Mesenteric fat pad (tissue), 1 donor: ENCODE results near the gene PINLYP. TPM values are rescaled to one million over a fixed set of nuclear protein-coding genes. Genes with fewer than 3 reads are reported as not detected.

ENCODE experiments used
- DNase-seq: peaks from one replicate; pipeline ENCODE4 v3.0.0-alpha.2; 2020; ENCODE audit warnings: low spot score
- total RNA-seq: library from RNA; stranded (reverse); fragmentation: NEBNext Ultra II Directional; extraction: Animal tissue kit (Norgen Biotek cat#: 25700); gene quantifications from one replicate; pipeline ENCODE4 v1.2.1, GENCODE V29; 2021
- donor health status: DM: yes; HTN: yes; CAD: no.

The PINLYP gene
- total RNA-seq, 1 donor from 2014 or later = 2.2 TPM

DNA sequence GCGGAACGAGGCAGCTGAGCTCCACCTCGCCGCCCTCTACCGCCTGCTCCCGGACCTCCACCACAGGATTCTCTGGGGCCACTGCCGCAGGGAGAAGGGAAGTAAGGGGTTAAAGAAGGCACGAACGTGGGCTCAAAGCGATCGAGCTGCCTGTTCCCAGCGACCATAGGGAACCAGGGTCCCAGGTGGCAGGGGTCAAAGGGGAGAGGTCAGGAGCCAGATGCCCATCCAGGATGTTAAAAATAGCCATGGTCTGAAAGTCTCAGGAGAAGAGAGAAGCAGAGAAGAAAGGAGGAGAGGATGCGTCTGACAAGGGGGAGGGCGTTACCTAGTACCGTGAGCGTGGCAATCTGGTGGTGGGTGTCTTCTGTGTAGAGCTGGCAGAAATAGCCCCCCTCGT lies 51.2 kb downstream of the PINLYP start:
- DNase-seq = no peak

DNA sequence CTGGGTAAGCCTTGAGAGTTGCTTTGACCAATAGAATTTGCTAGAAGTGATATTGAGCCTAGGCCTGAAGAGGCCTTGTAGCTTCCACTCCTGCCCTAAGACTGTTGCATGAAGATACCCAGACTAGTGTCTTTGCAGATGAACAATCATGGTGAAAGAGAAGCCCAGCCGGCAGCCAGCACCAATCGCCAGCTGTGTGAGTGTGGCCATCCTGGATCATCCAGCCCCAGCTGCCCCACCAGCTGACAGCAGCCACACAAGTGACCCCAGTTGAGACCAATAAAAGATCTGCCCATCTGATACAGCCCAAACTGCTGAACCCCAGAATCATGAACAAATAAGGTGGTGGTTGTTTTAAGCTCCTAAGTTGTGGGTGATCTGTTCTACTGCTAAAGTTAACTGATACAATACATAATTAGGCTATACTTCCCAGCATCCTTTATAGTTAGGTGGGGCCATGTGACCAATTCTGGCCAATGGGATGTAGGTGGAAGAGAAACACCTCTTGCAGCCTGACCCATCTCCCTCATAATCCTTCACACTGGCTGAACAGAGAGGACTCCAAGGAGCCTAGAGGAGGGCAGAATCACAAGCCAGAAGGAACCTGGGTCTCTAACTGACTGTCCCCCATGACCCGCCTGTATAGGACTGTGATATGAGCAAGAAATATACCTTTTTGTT lies 53.2 kb downstream of the PINLYP start:
- no peak for DNase-seq

- no peak for DNase-seq
Measured at GRCh38 chr19:43631491-43631890, 55.9 kb downstream of the PINLYP start.

Other genes starting within 250 kb of the PINLYP start
- 14.2 TPM for gene CD177, start 222.1 kb upstream of the PINLYP start, total RNA-seq
- not detected for gene TEX101, start 160.9 kb upstream of the PINLYP start, total RNA-seq
- gene LYPD3, start 110.2 kb upstream of the PINLYP start, total RNA-seq = 3.0 TPM
- gene PHLDB3, start 71.1 kb upstream of the PINLYP start, total RNA-seq = 5.5 TPM
- 20.4 TPM for gene ETHE1, start 48.6 kb upstream of the PINLYP start, total RNA-seq
- gene ZNF575, start 42.6 kb upstream of the PINLYP start, total RNA-seq = 1.7 TPM
- 18.2 TPM for gene XRCC1, start 274 bp upstream of the PINLYP start, total RNA-seq
- gene IRGQ, start 20.3 kb downstream of the PINLYP start, total RNA-seq = 21.7 TPM
- gene ZNF576, start 20.8 kb downstream of the PINLYP start, total RNA-seq = 12.1 TPM
- gene SRRM5, start 36.3 kb downstream of the PINLYP start, total RNA-seq = 0.22 TPM
- gene ZNF428, start 43.8 kb downstream of the PINLYP start, total RNA-seq = 19.2 TPM
- gene CADM4, start 64.0 kb downstream of the PINLYP start, total RNA-seq = 1.4 TPM
- 58.0 TPM for gene PLAUR, start 94.4 kb downstream of the PINLYP start, total RNA-seq
- gene IRGC, start 140.3 kb downstream of the PINLYP start, total RNA-seq = not detected
- gene SMG9, start 179.2 kb downstream of the PINLYP start, total RNA-seq = 21.1 TPM
- gene KCNN4, start 205.2 kb downstream of the PINLYP start, total RNA-seq = 3.1 TPM
- gene LYPD5, start 226.6 kb downstream of the PINLYP start, total RNA-seq = 2.0 TPM